GM12864 (cell line): ENCODE results near the gene KCTD16.

Experiments
- DNase-seq: peaks from one replicate; pipeline ENCODE4 v3.0.0-alpha.2; 2011; ENCODE audit warnings: low read depth
- H3K4me3 ChIP-seq: 2 replicates; pipeline ENCODE4 v1.5.1; 2011; ENCODE audit warnings: mild to moderate bottlenecking, low read depth, low read length, control low read depth
- CTCF ChIP-seq: IDR thresholded peaks from 2 replicates; pipeline ENCODE4 v1.5.1; 2011; ENCODE audit warnings: low read depth, mild to moderate bottlenecking, moderate library complexity, low read length, control low read depth, inconsistent platforms; ENCODE audit errors: missing control alignments

Gene KCTD16

GRCh38 chr5:144156767-144157171, 13.9 kb upstream of the KCTD16 start:
- no peak for DNase-seq
- TF ChIP-seq CTCF, result no peak
- H3K4me3 ChIP-seq, result no peak overlapping the region

GRCh38 chr5:144162686-144163085, 8.0 kb upstream of the KCTD16 start:
- DNase-seq, result no peak
- no peak for TF ChIP-seq CTCF
- H3K4me3 ChIP-seq, result no peak overlapping the region

- no peak for DNase-seq
Measured at GRCh38 chr5:144166696-144167095, 4.0 kb upstream of the KCTD16 start.

DNA sequence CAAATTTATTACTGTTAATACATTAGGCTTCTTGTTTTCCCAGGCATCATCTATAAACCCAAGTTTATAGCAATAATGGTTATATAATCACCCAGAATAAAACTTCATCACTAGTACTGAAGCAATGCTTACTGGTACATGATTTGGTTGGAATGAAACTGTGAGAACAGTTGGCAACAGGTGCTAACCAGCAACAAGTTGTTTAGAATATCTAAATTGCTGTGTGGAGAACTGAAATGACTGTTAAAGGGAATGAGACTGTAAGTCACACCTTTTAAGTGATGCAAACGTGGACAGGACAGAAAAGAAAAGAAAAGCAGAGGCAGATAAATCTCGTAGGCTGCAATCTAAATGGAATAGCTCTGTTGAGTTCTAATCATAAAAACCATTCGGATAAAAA, 2.7 kb upstream of the KCTD16 start:
- DNase-seq, result no peak
- TF ChIP-seq CTCF, result no peak
- no peak overlapping the region for H3K4me3 ChIP-seq

More at GRCh38 chr5:144166696-144167095, 4.0 kb upstream of the KCTD16 start:
- no peak overlapping the region for H3K4me3 ChIP-seq
- no peak for TF ChIP-seq CTCF

DNA sequence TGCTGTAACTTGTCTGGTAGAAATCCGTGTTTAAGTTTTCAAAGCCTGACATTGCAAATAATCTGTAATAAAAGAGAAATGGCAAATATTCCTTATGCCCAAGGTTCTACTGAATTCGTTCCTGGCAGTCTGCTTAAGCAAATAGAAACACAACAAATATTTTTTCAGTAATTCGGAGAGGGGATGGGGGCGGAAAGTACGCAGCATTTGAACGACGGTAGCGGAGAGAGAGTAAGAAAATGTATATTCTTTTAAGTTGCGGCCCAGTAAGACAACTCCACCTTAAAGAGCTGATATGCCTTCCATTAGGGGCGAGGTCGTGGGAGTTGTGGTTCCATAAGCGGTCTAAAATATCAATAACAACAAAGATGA, 783 bp upstream of the KCTD16 start:
- no peak for TF ChIP-seq CTCF
- H3K4me3 ChIP-seq, result peak overlapping the region; percentile 90
- DNase-seq, result no peak

GRCh38 chr5:144173766-144174165, 3.1 kb downstream of the KCTD16 start:
- DNase-seq, result no peak
- H3K4me3 ChIP-seq, result no peak overlapping the region
- TF ChIP-seq CTCF, result no peak

GRCh38 chr5:144177548-144177947, 6.9 kb downstream of the KCTD16 start:
- no peak overlapping the region for H3K4me3 ChIP-seq
- no peak for DNase-seq
- TF ChIP-seq CTCF, result no peak
